HEK293T (cell line): ENCODE results near the gene ANXA1.

ENCODE experiments used
- BHLHE40 ChIP-seq: fragments of 450-650 bp; IDR thresholded peaks from 2 replicates; pipeline ENCODE4 v1.6.1; 2016; ENCODE audit warnings: mild to moderate bottlenecking, moderate library complexity, borderline replicate concordance
- ELF4 ChIP-seq: fragments of 450-650 bp; IDR thresholded peaks from 2 replicates; pipeline ENCODE4 v1.6.1; 2017; ENCODE audit warnings: antibody characterized with exemption

GRCh38 chr9:73160868-73161267 lies 9.2 kb downstream of the ANXA1 start:
- no peak for TF ChIP-seq BHLHE40
- TF ChIP-seq ELF4, result no peak
